ENCODE results near the gene ATP5F1B. TPM values are rescaled to one million over a fixed set of nuclear protein-coding genes. Genes with fewer than 3 reads are reported as not detected.

The ATP5F1B gene
- polyA plus RNA-seq, 1 of the 3 experiments (the other 2 are of a cell fraction): 762 TPM

DNA sequence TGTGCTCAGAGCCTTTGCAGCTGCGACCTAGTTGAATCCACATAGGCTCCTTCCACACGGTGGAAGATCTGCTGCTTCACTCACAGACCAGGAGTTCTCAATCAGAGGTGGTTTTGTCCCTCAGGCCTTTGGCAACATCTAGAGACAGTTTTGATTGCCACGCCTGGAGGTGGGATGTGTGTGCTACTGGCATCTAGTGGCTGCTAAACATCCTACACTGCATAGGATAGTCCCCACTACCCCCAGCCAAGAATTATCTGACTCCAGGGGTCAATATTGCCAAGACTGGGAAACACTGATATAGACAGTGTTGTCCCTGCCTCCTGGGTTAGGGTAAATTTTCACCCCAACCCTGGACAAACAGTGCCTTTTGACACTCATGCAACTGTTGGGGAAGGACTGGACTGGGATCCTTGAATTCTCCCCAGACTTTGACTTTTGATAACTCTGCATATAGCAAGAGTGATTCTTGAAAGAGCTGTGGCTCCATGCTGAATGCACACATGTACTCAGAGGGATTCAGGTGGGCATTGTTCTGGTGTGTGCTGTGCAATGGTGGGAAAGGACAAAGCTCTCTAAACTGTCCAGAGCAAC is 55.5 kb downstream of the ATP5F1B start:
- H3K79me2 ChIP-seq (ENCODE audit: insufficient read depth): no peaks in the 10 kb centered on the region
- H4K20me1 ChIP-seq (ENCODE audit: insufficient read depth): no peaks in the 10 kb centered on the region
- ChIA-PET CTCF (interaction anchor here (0.6 to 6.1 kb wide), 17 partner anchors 9 to 401 kb away, joined by 3 to 40 read pairs (median 5); partner anchors contain the start of genes RBMS2 and SMARCC2), POLR2A (no interaction called here)
- no peak overlapping the region for H3K4me2 ChIP-seq
- no peak overlapping the region for H3K4me3 ChIP-seq (ENCODE audit: low read depth in 2 of 2, low read length in 1 of 2)
- no peak overlapping the region for H3K27ac ChIP-seq (ENCODE audit: low read depth in 2 of 2, low read length in 1 of 2)
- H3K9me2 ChIP-seq: no peaks in the 10 kb centered on the region
- peaks cover 20 to 40% of the 10 kb centered on the region in 2 experiments for H3K36me3 ChIP-seq (replicated peaks in 1 of 2; ENCODE audit: control insufficient read depth in 1 of 2, insufficient read depth in 2 of 2, low read length in 1 of 2)
- 0 out of 2 replicates have a peak, but pooled peaks have one; percentile 6 for TF ChIP-seq SMC3 (IDR thresholded peaks at IDR 0.05; ENCODE audit: low read depth, low read length)
- TF ChIP-seq, protein P1, sequence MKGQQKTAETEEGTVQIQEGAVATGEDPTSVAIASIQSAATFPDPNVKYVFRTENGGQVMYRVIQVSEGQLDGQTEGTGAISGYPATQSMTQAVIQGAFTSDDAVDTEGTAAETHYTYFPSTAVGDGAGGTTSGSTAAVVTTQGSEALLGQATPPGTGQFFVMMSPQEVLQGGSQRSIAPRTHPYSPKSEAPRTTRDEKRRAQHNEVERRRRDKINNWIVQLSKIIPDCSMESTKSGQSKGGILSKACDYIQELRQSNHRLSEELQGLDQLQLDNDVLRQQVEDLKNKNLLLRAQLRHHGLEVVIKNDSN (IDR thresholded peaks at IDR 0.05; ENCODE audit: borderline replicate concordance, low read depth): no peak
- peak; percentile 36; the same call in 1 of the 2 replicates for TF ChIP-seq RAD21 (IDR thresholded peaks at IDR 0.05; ENCODE audit: low read length)
- TF ChIP-seq CTCF (IDR thresholded peaks at IDR 0.05): peak; percentile 49
- TF ChIP-seq EZH2phosphoT487 (IDR thresholded peaks at IDR 0.05; ENCODE audit: borderline replicate concordance, low read depth): no peak
- H2AFZ ChIP-seq (ENCODE audit: low read depth): no peak overlapping the region
- H3F3A ChIP-seq (replicated peaks; ENCODE audit: insufficient read depth): peaks cover 32% of the 10 kb centered on the region
- no peak overlapping the region for H3K9ac ChIP-seq
- DNase-seq: peak; percentile 38
- no peaks in the 10 kb centered on the region for H3K9me3 ChIP-seq
- no peaks in the 10 kb centered on the region for H3K27me3 ChIP-seq (ENCODE audit: insufficient read depth)
- WGBS (ENCODE audit: low lambda C conversion rate): 79% methylated on average over 3 of the region's 3 CpGs
- peaks cover 5 to 6% of the 10 kb centered on the region in 2 experiments; a peak in 1 of 4 replicates for H3K4me1 ChIP-seq (ENCODE audit: control insufficient read depth in 1 of 2, insufficient read depth in 2 of 2, low read depth in 1 of 2, low read length in 1 of 2)

- H3K27ac ChIP-seq (ENCODE audit: low read depth in 2 of 2, low read length in 1 of 2): no peak overlapping the region
- WGBS (ENCODE audit: low lambda C conversion rate): 92% methylated on average over 1 of the region's 1 CpG
- no peak overlapping the region for H2AFZ ChIP-seq (ENCODE audit: low read depth)
- H3K4me3 ChIP-seq (ENCODE audit: low read depth in 2 of 2, low read length in 1 of 2): no peak overlapping the region
- H3K4me1 ChIP-seq (ENCODE audit: control insufficient read depth in 1 of 2, insufficient read depth in 2 of 2, low read depth in 1 of 2, low read length in 1 of 2): peaks cover 5 to 6% of the 10 kb centered on the region in 2 experiments; a peak in 1 of 4 replicates
- no peaks in the 10 kb centered on the region for H3K9me2 ChIP-seq
- H3K79me2 ChIP-seq (ENCODE audit: insufficient read depth): no peaks in the 10 kb centered on the region
- CTCF ChIA-PET: interaction anchor here (0.6 to 2.8 kb wide), 12 partner anchors 11 to 80 kb away, joined by 3 to 16 read pairs (median 5); partner anchors contain the start of gene RBMS2
- peaks cover 15 to 45% of the 10 kb centered on the region in 2 experiments for H3K36me3 ChIP-seq (replicated peaks in 1 of 2; ENCODE audit: control insufficient read depth in 1 of 2, insufficient read depth in 2 of 2, low read length in 1 of 2)
- peaks cover 27% of the 10 kb centered on the region for H3F3A ChIP-seq (replicated peaks; ENCODE audit: insufficient read depth)
- no peak overlapping the region for H3K4me2 ChIP-seq
- no peak for TF ChIP-seq EP300 (IDR thresholded peaks at IDR 0.05; ENCODE audit: borderline replicate concordance in 1 of 2, low read depth in 1 of 2, low read length in 1 of 2)
- no peak for TF ChIP-seq FOSL2 (IDR thresholded peaks at IDR 0.05; ENCODE audit: borderline replicate concordance, low read depth)
- no peak for TF ChIP-seq GATA2 (CRISPR knock-in tag; IDR thresholded peaks at IDR 0.05)
- TF ChIP-seq, protein P2, sequence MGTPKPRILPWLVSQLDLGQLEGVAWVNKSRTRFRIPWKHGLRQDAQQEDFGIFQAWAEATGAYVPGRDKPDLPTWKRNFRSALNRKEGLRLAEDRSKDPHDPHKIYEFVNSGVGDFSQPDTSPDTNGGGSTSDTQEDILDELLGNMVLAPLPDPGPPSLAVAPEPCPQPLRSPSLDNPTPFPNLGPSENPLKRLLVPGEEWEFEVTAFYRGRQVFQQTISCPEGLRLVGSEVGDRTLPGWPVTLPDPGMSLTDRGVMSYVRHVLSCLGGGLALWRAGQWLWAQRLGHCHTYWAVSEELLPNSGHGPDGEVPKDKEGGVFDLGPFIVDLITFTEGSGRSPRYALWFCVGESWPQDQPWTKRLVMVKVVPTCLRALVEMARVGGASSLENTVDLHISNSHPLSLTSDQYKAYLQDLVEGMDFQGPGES (IDR thresholded peaks at IDR 0.05; ENCODE audit: low read depth, low read length): no peak
- TF ChIP-seq SIN3A (IDR thresholded peaks at IDR 0.05; ENCODE audit: borderline replicate concordance, low read depth, low read length): no peak
- TF ChIP-seq FOXM1 (IDR thresholded peaks at IDR 0.05; ENCODE audit: low read depth): no peak
- TF ChIP-seq ELF1 (IDR thresholded peaks at IDR 0.05): no peak
- no peak for TF ChIP-seq NRF1 (IDR thresholded peaks at IDR 0.05; ENCODE audit: low read depth, low read length)
- TF ChIP-seq YY1 (IDR thresholded peaks at IDR 0.05; ENCODE audit: low read depth): no peak
- TF ChIP-seq NFIC (IDR thresholded peaks at IDR 0.05; ENCODE audit: borderline replicate concordance): no peak
- TF ChIP-seq, protein P3, sequence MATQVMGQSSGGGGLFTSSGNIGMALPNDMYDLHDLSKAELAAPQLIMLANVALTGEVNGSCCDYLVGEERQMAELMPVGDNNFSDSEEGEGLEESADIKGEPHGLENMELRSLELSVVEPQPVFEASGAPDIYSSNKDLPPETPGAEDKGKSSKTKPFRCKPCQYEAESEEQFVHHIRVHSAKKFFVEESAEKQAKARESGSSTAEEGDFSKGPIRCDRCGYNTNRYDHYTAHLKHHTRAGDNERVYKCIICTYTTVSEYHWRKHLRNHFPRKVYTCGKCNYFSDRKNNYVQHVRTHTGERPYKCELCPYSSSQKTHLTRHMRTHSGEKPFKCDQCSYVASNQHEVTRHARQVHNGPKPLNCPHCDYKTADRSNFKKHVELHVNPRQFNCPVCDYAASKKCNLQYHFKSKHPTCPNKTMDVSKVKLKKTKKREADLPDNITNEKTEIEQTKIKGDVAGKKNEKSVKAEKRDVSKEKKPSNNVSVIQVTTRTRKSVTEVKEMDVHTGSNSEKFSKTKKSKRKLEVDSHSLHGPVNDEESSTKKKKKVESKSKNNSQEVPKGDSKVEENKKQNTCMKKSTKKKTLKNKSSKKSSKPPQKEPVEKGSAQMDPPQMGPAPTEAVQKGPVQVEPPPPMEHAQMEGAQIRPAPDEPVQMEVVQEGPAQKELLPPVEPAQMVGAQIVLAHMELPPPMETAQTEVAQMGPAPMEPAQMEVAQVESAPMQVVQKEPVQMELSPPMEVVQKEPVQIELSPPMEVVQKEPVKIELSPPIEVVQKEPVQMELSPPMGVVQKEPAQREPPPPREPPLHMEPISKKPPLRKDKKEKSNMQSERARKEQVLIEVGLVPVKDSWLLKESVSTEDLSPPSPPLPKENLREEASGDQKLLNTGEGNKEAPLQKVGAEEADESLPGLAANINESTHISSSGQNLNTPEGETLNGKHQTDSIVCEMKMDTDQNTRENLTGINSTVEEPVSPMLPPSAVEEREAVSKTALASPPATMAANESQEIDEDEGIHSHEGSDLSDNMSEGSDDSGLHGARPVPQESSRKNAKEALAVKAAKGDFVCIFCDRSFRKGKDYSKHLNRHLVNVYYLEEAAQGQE (IDR thresholded peaks at IDR 0.05; ENCODE audit: low read depth, low read length): no peak
- TF ChIP-seq RFX5 (IDR thresholded peaks at IDR 0.05; ENCODE audit: low read length): no peak
- H3K9ac ChIP-seq: no peak overlapping the region
- H4K20me1 ChIP-seq (ENCODE audit: insufficient read depth): no peaks in the 10 kb centered on the region
- POLR2A ChIA-PET: interaction anchor here (1.0 kb wide), 1 partner anchor 12 kb away, joined by 3 read pairs; no protein-coding TSS in a partner anchor
- H3K27me3 ChIP-seq (ENCODE audit: insufficient read depth): no peaks in the 10 kb centered on the region
- DNase-seq: no peak
- H3K9me3 ChIP-seq: no peaks in the 10 kb centered on the region
These were observed 56.0 kb downstream of the ATP5F1B start for GRCh38 chr12:56589783-56590182.
